HepG2 (cell line): ENCODE data around the gene MYCBPAP. TPM values are rescaled to one million over a fixed set of nuclear protein-coding genes. Genes with fewer than 3 reads are reported as not detected.

Source experiments
- CCDC6 ChIP-seq: sonication (generic); formaldehyde crosslinking; IDR thresholded peaks from 2 replicates; pipeline ENCODE4 v1.8.1; 2022; ENCODE audit warnings: mild to moderate bottlenecking, missing genetic modification reagents, moderate library complexity
- CHD2 ChIP-seq: IDR thresholded peaks from 2 replicates; pipeline ENCODE4 v1.6.1; 2011; ENCODE audit warnings: low read depth, low read length, improper control_type of control experiment
- DDIT3 ChIP-seq: sonication (generic); formaldehyde crosslinking; IDR thresholded peaks from 2 replicates; pipeline ENCODE4 v1.4.0; 2020; ENCODE audit warnings: mild to moderate bottlenecking, missing genetic modification reagents
- DPF2 ChIP-seq: sonication (generic); formaldehyde crosslinking; IDR thresholded peaks from 2 replicates; pipeline ENCODE4 v1.4.0; 2020; ENCODE audit warnings: mild to moderate bottlenecking, low read depth, missing genetic modification reagents, borderline replicate concordance
- E2F1 ChIP-seq: sonication (generic); formaldehyde crosslinking; IDR thresholded peaks from 2 replicates; pipeline ENCODE4 v1.5.0; 2020; ENCODE audit warnings: missing genetic modification reagents
- FOXK1 ChIP-seq: sonication (generic); formaldehyde crosslinking; IDR thresholded peaks from 2 replicates; pipeline ENCODE4 v1.4.0; 2020; ENCODE audit warnings: low read depth, missing genetic modification reagents, borderline replicate concordance
- HIVEP1 ChIP-seq: sonication (generic); formaldehyde crosslinking; IDR thresholded peaks from 2 replicates; pipeline ENCODE4 v1.4.0; 2020; ENCODE audit warnings: mild to moderate bottlenecking, missing genetic modification reagents
- KLF11 ChIP-seq: IDR thresholded peaks from 2 replicates; pipeline ENCODE4 v1.6.1; 2016; ENCODE audit warnings: missing compliant biosample characterization
- KLF13 ChIP-seq: sonication (generic); formaldehyde crosslinking; IDR thresholded peaks from 2 replicates; pipeline ENCODE4 v1.4.0; 2020; ENCODE audit warnings: mild to moderate bottlenecking, missing genetic modification reagents
- MEF2D ChIP-seq: sonication (generic); formaldehyde crosslinking; IDR thresholded peaks from 2 replicates; pipeline ENCODE4 v1.5.1; 2020; ENCODE audit warnings: mild to moderate bottlenecking, missing genetic modification reagents
- MZF1 ChIP-seq: sonication (generic); formaldehyde crosslinking; IDR thresholded peaks from 2 replicates; pipeline ENCODE4 v1.8.1; 2023; ENCODE audit warnings: mild to moderate bottlenecking, missing genetic modification reagents, borderline replicate concordance
- NFE2 ChIP-seq: sonication (generic); formaldehyde crosslinking; IDR thresholded peaks from 2 replicates; pipeline ENCODE4 v1.4.0; 2020; ENCODE audit warnings: missing genetic modification reagents
- NFKBIZ ChIP-seq: IDR thresholded peaks from 2 replicates; pipeline ENCODE4 v1.6.1; 2018; ENCODE audit warnings: missing genetic modification reagents, missing compliant biosample characterization
- NFRKB ChIP-seq: fragments of 450-650 bp; IDR thresholded peaks from 2 replicates; pipeline ENCODE4 v1.6.1; 2017
- PHF5A ChIP-seq: IDR thresholded peaks from one replicate; pipeline ENCODE4 v1.6.1; 2018; ENCODE audit warnings: low read depth, missing genetic modification reagents; ENCODE audit not compliant: unreplicated experiment
- POGZ ChIP-seq: sonication (generic); formaldehyde crosslinking; IDR thresholded peaks from 2 replicates; pipeline ENCODE4 v1.4.0; 2020; ENCODE audit warnings: mild to moderate bottlenecking, missing genetic modification reagents
- SMC3 ChIP-seq: IDR thresholded peaks from 2 replicates; pipeline ENCODE4 v1.6.1; 2011; ENCODE audit warnings: low read length, improper control_type of control experiment
- SRSF4 ChIP-seq: fragments of 200-400 bp; formaldehyde crosslinking; IDR thresholded peaks from one replicate; pipeline ENCODE4 v1.6.1; 2018; ENCODE audit warnings: mild to moderate bottlenecking, low read depth, low read length, moderate library complexity; ENCODE audit not compliant: poor library complexity, severe bottlenecking
- TBX2 ChIP-seq: sonication (generic); formaldehyde crosslinking; IDR thresholded peaks from 2 replicates; pipeline ENCODE4 v1.5.0; 2020; ENCODE audit warnings: missing genetic modification reagents, mild to moderate bottlenecking, borderline replicate concordance
- TEAD3 ChIP-seq: optimal IDR thresholded peaks from 2 replicates; pipeline ENCODE3; 2016; ENCODE audit warnings: borderline replicate concordance
- XRCC5 ChIP-seq: fragments of 200-400 bp; formaldehyde crosslinking; optimal IDR thresholded peaks from 2 replicates; pipeline ENCODE3; 2017; ENCODE audit warnings: mild to moderate bottlenecking, low read length
- ZC3H13 ChIP-seq: sonication (generic); formaldehyde crosslinking; IDR thresholded peaks from 2 replicates; pipeline ENCODE4 v1.8.1; 2023; ENCODE audit warnings: mild to moderate bottlenecking, missing genetic modification reagents, moderate library complexity
- ZNF501 ChIP-seq: sonication (generic); formaldehyde crosslinking; IDR thresholded peaks from 2 replicates; pipeline ENCODE4 v1.5.1; 2020; ENCODE audit warnings: mild to moderate bottlenecking, moderate library complexity, missing genetic modification reagents
- ZNF776 ChIP-seq: sonication (generic); formaldehyde crosslinking; IDR thresholded peaks from 2 replicates; pipeline ENCODE4 v1.4.0; 2020; ENCODE audit warnings: mild to moderate bottlenecking, missing genetic modification reagents
- ZNF850 ChIP-seq: sonication (generic); formaldehyde crosslinking; conservative IDR thresholded peaks from 2 replicates; pipeline ENCODE4 v1.9.0; 2021; ENCODE audit warnings: mild to moderate bottlenecking, missing genetic modification reagents
- ZNF891 ChIP-seq: sonication (generic); formaldehyde crosslinking; IDR thresholded peaks from 2 replicates; pipeline ENCODE4 v1.5.0; 2020; ENCODE audit warnings: mild to moderate bottlenecking, missing genetic modification reagents
- polyA plus RNA-seq, 8 experiments: library from polyadenylated mRNA; depleted of rRNA in 3 of 8; stranded (reverse) in 7 of 8; unstranded in 1 of 8; fragments of >200 nt; fragmentation: Illumina TruSeq in 4 of 8; extraction: Trizol in 4 of 8; gene quantifications; 2 replicates each; pipeline versions ENCODE4 v1.2.1 to v1.2.3, GENCODE V29; 2011 to 2016; ENCODE audit warnings: low read depth in 4 of 8, missing spikeins in 1 of 8, mixed read lengths in 1 of 8; ENCODE audit not compliant: insufficient read depth in 1 of 8
- total RNA-seq, 5 experiments: library from RNA; depleted of rRNA; stranded (reverse); fragments of >200 nt; fragmentation: Illumina TruSeq; extraction: Trizol; gene quantifications; 2 replicates each; pipeline ENCODE4 v1.2.3, GENCODE V29; 2016; ENCODE audit warnings: low read depth in 1 of 5
- TF ChIP-seq, protein P1 (sequence below): sonication (generic); formaldehyde crosslinking; IDR thresholded peaks from 2 replicates; pipeline ENCODE4 v1.8.0; 2022; ENCODE audit warnings: mild to moderate bottlenecking, missing genetic modification reagents, moderate library complexity

MYCBPAP gene
- total and polyA plus RNA-seq, 2 of the 13 experiments (the other 11 are each of a cell fraction or from before 2014, with no cell fraction given): 0.22 to 0.24 TPM

- TF ChIP-seq DDIT3 (no peak), NFE2 (CRISPR knock-in tag) (no peak), POGZ (peak; percentile 57; the same call in 1 of the 2 replicates), ZNF776 (CRISPR knock-in tag) (no peak), CHD2 (0 out of 2 replicates have a peak, but pooled peaks have one; percentile 21), HIVEP1 (no peak; the same call in 1 of the 2 replicates), CCDC6 (peak; percentile 97), DPF2 (CRISPR knock-in tag) (peak; percentile 64; the same call in 1 of the 2 replicates), TEAD3 (peak; percentile 75), ZNF850 (CRISPR knock-in tag) (no peak), E2F1 (peak; percentile 53; the same call in 1 of the 2 replicates), SRSF4 (no peak), ZNF501 (CRISPR knock-in tag) (no peak; the same call in 1 of the 2 replicates), TBX2 (CRISPR knock-in tag) (peak; percentile 91), MZF1 (peak; percentile 40; the same call in 1 of the 2 replicates), NFKBIZ (CRISPR knock-in tag) (0 out of 2 replicates have a peak, but pooled peaks have one; percentile 75), XRCC5 (peak; percentile 79), ZC3H13 (CRISPR knock-in tag) (peak; percentile 73), SMC3 (no peak), KLF11 (CRISPR knock-in tag) (peak; percentile 69), KLF13 (CRISPR knock-in tag) (0 out of 2 replicates have a peak, but pooled peaks have one; percentile 19), NFRKB (no peak), ZNF891 (0 out of 2 replicates have a peak, but pooled peaks have one; percentile 43), MEF2D (CRISPR knock-in tag) (peak; percentile 83; the same call in 1 of the 2 replicates), FOXK1 (peak; percentile 69), PHF5A (CRISPR knock-in tag) (no peak)
- TF ChIP-seq, protein P1, sequence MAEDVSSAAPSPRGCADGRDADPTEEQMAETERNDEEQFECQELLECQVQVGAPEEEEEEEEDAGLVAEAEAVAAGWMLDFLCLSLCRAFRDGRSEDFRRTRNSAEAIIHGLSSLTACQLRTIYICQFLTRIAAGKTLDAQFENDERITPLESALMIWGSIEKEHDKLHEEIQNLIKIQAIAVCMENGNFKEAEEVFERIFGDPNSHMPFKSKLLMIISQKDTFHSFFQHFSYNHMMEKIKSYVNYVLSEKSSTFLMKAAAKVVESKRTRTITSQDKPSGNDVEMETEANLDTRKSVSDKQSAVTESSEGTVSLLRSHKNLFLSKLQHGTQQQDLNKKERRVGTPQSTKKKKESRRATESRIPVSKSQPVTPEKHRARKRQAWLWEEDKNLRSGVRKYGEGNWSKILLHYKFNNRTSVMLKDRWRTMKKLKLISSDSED (CRISPR knock-in tag): no peak
These were observed 34.8 kb downstream of the MYCBPAP start (continued) for GRCh38 chr17:50542795-50543774.
